ENCODE results near the gene KIF6.

KIF6 gene

DNA sequence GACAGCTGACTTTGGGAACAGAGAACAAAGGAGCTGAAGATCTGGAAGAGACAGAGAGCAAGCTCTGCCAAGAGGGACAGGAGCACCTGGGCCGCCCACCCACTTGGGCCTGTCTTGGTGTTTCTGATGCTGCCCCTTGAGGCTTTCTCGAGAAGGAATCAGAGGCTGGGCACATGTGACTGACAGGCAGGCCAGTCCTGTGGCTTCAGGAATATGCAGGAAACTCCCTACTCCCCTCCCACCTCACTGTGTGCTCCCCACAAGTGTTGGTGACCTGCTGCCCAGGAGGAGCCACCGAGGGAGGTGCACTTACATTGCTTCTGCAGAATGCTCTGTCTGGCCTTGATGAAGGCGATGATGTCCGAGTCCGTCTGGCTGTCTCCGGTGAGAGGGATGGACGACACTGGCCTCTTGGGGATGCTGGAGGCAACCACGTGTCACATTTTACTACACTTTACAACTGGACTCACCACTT is 381.8 kb downstream of the KIF6 start:
- no peak for DNase-seq (ENCODE audit: low read depth)

DNA sequence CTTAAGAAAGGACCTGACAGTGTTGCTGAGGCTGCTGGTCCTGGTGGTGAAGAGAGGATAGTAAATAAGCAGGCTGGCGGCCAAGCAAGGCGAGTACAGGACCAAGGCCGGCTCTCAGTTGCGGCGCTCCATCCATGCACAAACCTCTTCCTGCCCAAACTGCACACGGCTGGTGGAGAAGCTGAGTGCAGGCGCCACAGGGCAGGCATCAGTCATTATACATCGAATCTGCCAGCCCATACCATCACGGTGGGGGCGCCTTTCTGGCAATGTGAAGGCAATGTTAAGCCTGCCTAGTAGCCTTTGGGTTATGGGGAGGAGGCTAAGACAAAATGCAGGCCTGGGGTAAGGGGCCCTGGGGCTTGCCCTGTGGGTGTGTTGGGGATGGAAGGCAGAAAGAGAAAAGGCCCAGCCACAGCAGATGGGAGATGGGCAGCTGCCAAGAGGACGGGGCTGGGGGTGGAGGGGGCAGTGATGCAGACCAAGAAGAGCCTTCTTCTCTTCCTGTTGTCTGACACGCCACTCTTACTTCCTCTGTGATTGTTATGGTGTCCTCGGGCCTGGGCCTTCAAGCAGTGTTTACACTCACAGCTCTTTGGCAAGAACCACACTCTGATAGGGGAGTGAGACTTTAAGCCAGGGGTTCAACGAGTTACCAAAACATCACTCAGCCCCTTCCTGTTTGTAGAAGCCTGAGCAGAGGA is 382.4 kb downstream of the KIF6 start:
- no peak for DNase-seq (ENCODE audit: low read depth)

DNA sequence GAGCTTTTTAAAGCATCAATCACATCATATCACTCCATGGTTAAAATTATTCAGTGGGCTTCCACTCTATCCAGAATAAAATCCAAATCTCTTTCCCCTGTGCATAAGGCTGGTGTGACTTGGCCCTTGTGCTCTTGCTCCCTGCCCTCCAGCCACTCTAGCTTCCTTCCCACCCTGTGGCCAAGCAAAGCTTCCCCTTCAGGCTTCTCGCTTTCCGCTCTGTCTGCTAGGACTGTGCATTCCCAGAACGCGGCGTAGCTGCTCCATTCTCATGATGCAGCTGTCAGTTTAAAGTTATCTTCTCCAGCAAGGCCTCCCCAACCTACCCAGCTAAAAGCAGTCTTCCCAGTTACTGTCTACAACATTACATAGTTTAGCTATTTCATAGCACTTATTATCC is 383.3 kb downstream of the KIF6 start:
- DNase-seq (ENCODE audit: low read depth) = no peak

DNA sequence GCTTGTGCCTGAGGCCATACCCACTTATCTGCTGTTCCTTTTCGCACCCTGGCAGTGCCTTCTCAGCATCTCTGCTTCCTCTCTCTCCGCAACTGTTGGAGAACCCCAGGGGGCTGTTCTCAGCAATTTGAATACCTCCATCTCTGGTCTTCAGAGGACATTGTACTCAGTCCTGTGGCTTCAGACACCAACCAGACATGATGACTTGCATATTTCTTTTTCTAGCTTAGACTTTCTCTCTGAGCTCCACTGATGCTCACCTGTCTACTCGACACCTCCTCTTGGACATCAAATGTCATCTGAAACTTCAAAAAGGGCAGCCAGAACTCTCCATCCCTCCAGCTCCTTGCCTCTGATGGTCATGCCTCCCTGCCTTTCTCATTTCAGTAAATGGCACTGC is 383.9 kb downstream of the KIF6 start:
- DNase-seq (ENCODE audit: low read depth) = no peak

DNA sequence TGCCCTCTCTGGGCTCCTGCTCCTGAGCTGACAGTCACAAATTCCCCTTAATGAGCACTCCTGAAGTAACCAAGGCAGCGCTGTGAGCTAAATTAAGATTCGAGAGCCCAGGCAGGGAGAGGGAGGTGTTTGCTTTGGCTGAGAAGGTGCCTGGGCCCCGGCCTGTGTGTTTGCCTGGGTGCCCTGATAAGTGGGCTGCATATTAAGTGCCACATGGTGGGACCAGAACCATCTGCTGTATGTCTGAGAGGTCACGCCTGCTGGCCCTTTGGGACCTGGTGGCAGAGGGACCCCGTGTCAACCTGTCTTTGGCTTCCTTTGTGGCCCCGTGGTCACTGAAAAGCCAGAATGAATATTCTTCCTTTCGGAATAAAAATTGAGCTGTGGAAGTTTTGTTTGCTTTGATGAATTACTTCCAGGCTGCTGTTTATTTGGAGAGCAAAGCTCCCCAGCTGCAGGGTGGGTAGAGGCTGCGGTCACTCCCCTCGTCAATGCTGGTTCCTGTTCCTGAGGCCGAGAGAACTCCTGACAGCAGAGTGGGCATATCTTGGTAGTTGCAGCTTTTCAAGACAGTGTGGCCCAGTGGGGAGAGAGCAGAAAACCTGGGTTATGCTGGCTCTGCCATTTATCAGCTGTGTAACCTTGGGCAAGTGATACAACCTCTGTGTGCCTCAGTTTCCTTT is 385.2 kb downstream of the KIF6 start:
- no peak for DNase-seq (ENCODE audit: low read depth)

DNA sequence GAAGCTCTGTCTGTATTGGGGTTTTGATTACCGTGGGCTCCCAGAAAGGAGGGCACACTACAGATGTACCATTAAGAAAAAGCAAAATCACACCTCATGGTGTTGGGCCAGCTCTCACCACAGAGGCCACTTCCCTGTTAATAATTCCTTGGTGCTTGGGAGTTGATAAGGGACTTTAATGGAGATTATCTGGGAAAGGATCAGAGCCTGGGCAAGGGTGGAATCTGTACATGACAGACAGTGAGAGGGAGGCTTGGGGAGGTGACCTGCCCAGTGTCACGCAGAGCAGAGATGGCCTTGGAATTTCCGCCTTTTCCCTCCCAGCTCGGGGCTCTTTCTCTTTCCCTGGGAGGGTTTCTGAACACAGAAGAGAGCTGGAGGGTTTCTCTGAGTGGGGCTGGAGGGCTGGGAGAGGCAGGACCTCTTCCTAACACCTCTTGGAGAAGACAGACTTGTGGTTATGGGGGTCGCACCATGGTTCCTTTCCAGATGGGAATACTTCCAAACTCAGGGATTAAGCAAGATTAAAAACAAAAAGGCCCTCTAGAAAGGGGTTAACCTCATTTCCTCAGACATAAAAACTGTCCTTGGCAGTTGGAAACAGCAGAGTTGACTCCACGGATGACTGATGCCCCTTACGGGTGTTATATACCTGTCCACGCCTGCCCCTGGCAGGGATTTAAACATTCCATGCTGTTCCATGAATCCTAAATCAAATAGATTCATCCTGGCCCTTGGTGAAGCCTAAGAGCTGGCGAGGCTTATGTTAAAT is 385.9 kb downstream of the KIF6 start:
- DNase-seq (ENCODE audit: low read depth) = no peak

DNA sequence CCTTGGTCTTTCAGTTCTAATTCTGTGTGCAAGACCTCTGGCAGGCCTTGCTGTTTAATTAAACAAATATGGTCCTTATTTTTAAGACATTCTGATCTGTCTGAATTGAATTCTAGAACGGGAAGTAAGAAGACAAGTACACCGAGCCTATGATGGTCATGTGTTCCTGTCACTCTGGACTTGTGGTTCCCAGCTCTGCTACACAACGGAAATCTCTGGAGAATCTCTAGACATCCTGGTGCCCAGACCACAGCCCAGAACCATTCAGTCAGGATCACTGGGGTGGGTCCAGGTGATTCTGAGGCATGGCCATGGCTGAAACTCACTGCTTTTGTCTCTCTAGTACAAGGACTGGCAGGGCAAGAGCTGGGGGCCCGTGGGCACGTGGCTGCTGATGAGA is 386.8 kb downstream of the KIF6 start:
- no peak for DNase-seq (ENCODE audit: low read depth)

DNA sequence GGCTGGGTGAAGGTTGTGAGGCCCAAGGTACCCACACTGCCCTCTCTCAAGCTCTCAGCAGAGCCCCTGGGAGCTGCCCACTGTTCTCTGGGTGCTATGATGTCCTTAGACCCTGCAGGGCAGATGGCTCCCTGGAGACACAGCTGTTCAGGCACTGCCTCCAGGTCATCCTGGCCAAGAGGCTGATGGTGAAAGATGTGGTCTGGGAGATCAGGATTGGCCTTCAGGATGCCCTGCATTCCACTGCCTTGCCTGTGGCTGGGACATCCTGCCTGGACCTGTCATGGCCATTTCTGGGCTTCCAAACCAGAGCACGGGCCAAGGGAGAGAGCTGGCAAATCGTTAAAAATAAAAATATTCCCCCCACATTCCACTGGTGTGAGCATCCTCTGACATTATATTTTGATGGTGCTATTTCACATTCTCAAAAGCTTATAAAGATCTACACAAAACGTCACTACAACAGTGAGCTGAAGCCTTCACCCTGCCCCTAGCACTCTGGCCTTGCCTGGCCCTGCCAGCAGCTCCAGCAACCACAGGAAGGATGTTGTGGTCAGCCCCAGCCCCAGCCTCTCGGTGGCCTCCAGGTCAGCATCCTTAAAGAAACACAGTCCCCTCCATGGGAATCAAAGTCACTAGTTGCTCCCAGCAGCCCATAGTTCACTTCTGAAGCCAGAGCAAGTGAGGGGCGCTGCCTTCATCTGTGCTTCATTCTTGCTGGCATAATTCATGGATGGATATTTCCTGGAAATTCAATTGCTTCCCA is 389.2 kb downstream of the KIF6 start:
- no peak for DNase-seq (ENCODE audit: low read depth)

DNA sequence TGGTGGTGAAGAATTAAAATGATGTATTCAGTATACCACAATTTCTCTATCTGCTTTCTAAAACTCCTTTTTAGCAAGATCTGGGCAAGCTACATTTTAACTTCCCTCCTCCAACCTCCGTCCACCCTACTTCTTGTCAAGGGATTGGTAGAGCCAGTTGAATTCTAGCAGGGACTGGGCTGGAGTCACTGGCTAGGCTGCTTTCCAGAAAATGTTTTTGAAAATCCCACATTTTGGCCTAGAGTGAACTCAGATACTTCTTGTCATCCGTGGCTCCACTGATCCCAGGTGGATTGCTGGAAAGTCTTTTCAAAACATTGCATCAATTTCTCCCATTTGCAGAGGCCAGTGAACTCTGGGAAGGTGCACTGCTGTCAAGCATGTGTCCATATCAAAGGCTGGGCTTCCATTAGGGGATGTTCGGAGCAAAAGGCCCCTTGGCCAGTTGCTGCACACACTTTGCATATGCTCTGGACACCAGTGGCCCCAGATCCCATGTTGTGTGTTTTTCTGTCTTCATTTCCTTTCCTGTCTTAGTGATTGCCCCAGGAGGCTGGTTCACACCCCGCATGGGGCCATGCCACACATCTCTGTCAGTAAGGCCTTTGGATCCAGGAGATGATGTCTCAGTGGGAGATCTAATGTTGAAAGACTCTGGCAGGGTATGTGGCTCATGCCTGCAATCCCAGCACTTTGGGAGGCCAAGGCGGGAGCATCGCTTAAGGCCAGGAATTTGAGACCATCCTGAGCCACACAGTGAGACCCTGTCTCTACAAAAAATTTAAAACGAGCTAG is 391.4 kb downstream of the KIF6 start:
- DNase-seq (ENCODE audit: low read depth) = no peak

DNA sequence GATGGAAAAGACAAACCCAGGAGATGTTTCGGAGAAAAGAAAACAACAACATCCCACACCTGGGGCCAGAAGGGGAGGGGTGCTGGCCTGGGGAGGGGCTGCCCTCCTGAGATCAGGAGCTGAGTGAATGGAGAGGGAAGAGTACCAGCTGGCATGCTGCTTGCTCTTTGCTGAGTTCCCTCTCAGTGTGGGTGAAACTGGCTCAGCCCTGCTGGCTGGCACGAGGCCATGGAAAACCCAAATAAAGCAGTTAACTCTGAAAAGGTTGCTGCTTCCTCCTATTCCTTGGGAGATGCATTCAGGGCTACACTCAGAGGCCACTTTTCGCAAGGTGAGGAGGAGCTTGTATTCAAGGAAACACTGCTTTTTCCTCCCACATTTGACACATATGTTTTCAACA is 394.7 kb downstream of the KIF6 start:
- DNase-seq (ENCODE audit: low read depth) = no peak

DNA sequence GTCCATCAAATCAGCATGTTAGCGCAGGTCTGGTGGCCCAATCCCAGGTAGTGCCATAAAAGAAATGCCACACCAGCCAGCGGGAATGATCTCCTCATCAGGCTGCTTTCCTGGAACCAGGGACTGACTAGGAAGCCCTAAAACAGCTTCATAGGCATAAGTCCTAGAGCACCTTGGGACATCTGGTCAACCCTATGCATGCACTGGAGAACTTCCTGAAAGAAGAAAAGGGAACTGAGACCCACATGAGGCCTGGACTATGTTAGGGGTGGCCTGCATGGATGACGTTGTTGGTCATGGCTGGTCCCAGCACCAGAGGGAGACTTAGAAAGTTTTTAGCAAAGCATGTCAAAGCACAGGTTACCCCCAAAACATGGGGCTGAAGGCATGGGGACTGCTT is 395.2 kb downstream of the KIF6 start:
- DNase-seq (ENCODE audit: low read depth) = no peak

DNA sequence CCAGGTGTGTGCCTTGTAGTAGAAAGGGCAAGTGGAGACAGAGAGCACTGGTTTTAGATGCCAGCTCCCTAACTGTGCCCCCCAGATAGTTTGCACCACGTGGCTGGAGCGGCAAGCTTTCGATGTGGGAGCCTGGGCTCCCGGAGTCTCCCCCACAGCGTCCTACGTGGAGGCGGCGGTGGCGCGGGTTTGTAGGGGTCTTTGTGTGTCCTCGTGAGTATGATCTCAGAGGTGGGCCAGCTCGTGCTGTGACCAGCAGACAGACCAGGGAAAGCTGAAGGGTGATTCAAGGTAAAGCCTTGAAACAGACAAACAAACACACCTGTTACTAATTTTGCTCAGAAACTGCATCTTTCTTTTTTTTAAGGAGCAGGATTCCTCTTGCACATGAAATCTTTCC is 397.1 kb downstream of the KIF6 start:
- no peak for DNase-seq (ENCODE audit: low read depth)

DNA sequence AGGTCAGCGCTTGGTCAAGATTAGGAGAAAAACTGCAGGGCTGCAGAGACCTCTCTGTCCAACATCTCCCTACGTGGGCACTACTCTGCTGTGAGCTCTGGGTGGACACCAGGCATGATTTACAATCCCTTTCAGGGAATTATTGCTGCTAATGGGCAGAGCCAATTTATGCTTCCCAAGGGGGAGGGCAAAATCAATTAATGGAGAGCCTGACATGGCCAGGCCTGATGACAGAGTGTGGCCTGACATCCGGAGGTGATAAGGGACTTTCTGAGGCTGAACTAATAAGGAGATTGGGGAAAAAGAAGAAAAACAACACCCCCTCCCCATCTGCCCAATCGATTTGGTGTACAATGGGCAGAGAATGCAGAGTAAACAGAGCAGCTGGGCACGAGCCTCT is 397.7 kb downstream of the KIF6 start:
- no peak for DNase-seq (ENCODE audit: low read depth)

DNA sequence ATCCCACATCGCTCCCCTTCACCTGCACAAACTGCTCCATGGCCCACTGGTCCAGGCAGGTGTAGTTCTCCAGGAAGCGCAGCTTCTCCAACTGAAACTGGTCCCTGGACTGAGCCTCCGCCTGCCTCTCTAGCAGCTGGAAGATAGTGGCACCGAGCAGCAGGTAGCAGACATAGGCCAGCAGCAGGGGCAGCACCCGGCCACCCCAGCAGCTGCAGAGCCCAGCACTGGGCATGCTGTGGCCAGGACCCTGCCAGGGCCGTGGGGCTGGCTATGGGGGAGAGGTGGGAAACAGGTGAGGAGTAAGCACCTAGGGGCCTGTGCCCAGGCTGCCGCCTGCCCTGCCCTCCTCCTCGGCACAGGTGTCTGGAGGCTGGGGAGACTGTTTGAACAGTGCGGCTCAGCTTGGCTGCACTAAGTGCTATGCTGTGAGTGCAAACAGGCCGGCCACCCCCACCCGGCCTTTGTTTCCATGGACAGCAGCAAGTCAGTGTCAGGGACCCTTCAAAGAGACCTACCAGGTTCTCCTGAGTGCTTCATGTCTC is 402.8 kb downstream of the KIF6 start, which contains the start of gene KCNK16:
Gene KCNK16 (minus strand): TSS at position 397 of the 545 bp plus-strand sequence. CDS start 162 bp downstream, at position 235.
- DNase-seq (ENCODE audit: low read depth) = no peak

DNA sequence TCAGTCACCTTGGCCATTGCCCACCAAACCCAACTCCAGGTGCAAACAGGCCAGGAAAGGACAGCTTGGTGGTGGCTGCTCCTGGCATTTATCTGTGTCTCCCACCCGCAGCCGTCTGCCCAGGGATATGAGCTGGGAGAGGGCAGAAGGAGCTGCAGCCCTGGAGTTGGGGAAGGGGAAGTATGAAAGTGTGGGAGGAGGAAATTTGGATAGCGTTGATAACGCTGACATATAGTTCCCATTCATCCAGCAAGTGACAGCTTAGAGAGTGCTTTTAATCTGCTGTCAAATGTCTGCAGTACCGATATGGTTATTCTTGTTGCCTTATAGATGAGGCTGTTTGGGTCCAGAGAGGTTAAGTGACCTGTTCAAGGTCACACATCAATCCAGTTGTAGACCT is 403.4 kb downstream of the KIF6 start:
- no peak for DNase-seq (ENCODE audit: low read depth)

DNA sequence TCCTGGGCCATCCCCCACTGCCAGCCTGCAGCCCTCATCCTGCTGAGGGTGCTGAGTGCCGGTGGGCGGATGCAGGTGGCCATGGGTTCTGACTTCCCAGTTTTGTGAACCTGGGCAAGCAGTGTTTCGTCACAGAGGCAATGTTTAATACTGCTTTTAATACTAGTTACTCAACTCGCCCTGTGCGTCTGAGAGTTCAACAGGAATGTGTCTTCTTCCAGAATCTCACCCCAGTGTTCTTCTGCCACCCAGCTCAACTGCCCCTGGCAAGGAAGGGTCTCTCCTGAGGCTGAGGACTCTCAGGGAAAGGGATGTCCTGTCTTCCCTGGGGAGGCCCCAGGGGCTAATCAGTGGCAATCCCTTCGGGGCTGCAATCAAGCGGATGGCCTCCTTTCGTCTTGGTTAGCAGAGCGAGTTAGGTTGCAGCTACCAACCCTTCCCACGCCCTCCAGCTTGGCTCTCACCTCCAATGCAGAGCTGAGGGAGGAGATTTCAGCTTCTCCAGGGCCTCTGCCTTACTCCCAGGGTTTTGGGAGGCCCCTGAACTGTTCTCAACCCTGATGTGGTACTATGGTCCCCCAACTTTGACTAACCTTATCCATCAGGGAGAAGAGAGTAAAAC is 404.7 kb downstream of the KIF6 start:
- DNase-seq (ENCODE audit: low read depth) = no peak

DNA sequence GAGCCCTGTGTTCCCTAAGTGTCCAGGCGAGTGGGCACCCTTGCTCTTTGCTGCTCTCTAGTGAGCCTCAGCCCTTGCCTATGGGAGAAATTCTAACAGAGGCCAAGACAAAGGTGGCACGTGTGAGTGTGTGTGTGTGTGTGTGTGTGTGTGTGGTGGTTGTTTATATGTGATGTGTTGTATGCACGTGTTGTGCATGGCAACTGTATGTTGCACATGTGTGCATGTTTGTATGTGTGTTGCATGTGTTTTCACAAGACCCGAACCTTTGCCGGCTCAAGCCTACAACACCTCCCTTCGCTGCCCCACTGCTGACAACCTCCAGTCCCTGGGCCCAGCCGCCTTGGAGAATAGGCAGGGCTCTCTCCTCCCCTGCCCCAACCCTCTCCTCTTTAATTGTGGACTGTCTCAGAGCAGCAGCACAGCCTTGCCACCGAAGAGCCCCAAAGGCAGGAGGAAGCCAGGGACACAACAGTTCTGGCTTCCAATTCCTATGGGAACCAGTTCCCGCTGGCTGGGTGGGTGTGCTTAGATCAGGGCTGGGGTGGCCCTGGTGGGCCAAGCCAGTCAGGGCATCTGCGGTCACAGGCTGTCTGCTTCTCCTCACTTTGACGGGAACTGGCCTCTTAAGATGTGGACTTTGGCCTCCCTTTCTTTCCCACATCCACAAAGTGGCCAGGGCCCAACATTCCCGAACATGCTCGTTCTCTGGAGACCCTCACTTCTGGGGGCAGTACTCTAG is 405.4 kb downstream of the KIF6 start:
- no peak for DNase-seq (ENCODE audit: low read depth)

DNA sequence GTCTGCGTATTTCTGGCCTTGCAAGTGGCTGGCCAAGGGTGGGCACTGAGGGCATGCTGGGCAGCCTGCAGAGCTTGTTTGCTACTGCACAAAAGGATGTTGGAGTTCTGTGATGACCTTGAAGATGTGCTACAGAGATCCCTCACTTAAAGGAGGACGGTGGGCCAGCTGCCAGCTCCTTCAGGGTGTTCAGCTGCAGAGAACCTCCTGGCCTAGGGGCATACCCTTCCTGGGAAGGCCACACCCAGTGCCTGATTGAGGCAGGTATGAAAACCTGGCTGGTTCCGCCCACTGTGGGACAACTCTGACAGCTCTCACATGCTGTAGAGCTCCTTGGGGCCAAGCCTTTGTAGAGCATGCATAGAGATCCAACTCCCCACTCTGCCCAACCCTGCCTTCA is 408.0 kb downstream of the KIF6 start:
- DNase-seq (ENCODE audit: low read depth) = no peak

DNA sequence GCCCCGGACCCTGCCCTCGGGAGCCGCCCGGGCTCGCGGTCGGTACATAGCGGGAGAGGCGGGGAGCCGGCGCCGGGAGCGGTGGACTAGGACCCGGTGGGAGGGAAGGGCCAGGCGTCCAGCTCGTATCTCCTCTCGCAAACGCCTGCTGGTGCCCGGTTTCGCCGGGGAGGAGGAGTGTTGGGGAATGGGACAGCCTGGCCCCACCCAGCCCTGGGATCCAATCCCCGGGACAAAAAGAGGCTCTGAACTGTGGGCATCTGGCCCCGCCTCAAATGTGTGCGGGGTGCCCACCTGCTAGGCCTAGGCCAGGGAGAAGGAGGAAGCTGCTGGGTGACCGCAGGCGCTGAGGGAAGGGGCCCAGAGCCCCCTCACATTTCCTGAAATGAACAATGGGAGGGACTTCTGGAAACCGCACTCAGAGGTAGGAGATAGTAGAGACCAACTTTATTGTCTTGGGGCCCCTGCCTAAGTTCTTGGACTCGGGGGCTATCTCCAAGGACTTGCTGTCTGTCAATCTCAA is 410.9 kb downstream of the KIF6 start, which contains the start of gene KCNK17:
Gene KCNK17 (minus strand): TSS at position 147 of the 523 bp plus-strand sequence. CDS start 99 bp downstream, at position 48.
- DNase-seq (ENCODE audit: low read depth) = no peak
